Body of pancreas (tissue), 4 donors: ENCODE results near the gene ESYT2.

Source experiments
- POLR2A ChIP-seq, 3 donors: fragments of 450-650 bp; IDR thresholded peaks; one replicate each; pipeline ENCODE4 v1.6.1; 2016; ENCODE audit warnings: antibody characterized with exemption in 3 of 3, mild to moderate bottlenecking in 2 of 3
- TF ChIP-seq, protein P1 (sequence below), 7 experiments: fragments of 450-650 bp in 4 of 7; fragments of 200-600 bp in 3 of 7; sonication (generic) in 3 of 7; IDR thresholded peaks; one replicate each; pipeline ENCODE4 v1.5.1; 2016 to 2019; ENCODE audit warnings: antibody characterized with exemption in 7 of 7

DNA sequence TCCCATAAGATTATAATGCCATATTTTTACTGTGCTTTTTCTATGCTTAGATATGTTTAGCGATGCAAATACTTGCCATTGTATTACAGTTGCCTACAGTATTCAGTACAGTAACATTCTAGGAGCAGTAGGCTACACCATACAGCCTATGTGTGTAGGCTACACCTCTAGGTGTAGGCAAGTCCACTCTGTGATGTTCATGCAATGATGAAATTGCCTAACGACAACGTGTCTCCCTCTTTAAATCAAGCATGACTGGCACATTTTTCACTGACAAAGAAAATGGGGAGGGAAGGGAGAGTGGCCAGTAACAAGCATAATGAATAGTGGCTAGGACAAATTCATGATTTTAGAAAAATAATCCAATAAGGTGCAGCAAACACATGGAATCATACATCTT is 126.4 kb downstream of the ESYT2 start:
- TF ChIP-seq, protein P1, sequence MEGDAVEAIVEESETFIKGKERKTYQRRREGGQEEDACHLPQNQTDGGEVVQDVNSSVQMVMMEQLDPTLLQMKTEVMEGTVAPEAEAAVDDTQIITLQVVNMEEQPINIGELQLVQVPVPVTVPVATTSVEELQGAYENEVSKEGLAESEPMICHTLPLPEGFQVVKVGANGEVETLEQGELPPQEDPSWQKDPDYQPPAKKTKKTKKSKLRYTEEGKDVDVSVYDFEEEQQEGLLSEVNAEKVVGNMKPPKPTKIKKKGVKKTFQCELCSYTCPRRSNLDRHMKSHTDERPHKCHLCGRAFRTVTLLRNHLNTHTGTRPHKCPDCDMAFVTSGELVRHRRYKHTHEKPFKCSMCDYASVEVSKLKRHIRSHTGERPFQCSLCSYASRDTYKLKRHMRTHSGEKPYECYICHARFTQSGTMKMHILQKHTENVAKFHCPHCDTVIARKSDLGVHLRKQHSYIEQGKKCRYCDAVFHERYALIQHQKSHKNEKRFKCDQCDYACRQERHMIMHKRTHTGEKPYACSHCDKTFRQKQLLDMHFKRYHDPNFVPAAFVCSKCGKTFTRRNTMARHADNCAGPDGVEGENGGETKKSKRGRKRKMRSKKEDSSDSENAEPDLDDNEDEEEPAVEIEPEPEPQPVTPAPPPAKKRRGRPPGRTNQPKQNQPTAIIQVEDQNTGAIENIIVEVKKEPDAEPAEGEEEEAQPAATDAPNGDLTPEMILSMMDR (IDR thresholded peaks at IDR 0.05), result no peak
- no peak for TF ChIP-seq POLR2A (IDR thresholded peaks at IDR 0.05)
